Activated CD8-positive, alpha-beta memory T cell treated with anti-CD3 and anti-CD28 coated beads for 1 hour (primary cell): ENCODE data around the gene DIPK1C.

Source experiments
- DNase-seq, 2 donors: peaks; one replicate each; pipeline ENCODE4 v3.0.0-alpha.2; 2020; ENCODE audit warnings: low read depth in 1 of 2; ENCODE audit errors: extremely low read depth in 1 of 2

DIPK1C gene

DNA sequence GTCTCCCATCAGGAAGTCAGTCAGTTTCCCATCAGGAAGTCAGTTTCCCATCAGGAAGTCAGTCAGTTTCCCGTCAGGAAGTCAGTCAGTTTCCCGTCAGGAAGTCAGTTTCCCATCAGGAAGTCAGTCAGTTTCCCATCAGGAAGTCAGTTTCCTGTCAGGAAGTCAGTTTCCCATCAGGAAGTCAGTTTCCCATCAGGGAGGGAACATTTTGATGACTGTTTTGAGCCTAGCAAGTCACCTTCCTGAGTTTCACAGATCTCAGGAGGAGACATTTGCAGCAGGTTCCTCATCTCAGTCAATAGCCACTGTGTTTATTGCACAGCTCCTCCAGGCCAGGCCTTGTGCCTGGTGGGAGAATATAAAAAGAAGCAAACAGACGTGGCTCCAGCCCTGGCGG, 31.9 kb downstream of the DIPK1C start:
- no peak for DNase-seq

DNA sequence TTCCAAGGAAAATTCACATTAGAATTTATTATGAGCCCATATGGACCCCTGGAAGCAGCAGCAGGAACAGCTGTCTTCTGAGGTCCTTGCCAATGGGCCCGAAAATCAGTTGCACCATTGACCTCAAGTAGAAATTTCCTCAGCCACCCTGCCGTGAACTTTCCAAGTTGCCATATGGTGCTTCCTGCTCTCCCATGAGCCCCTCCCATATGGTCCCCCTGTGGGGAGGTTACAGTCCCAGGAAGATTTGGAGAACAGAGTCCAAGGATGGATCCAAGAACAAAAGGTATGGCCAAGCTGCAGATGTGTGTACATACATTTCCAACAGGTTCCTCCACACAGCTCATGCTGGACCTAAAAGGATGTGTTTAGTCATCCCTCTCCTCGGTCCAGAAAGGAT, 34.6 kb downstream of the DIPK1C start:
- no peak for DNase-seq

DNA sequence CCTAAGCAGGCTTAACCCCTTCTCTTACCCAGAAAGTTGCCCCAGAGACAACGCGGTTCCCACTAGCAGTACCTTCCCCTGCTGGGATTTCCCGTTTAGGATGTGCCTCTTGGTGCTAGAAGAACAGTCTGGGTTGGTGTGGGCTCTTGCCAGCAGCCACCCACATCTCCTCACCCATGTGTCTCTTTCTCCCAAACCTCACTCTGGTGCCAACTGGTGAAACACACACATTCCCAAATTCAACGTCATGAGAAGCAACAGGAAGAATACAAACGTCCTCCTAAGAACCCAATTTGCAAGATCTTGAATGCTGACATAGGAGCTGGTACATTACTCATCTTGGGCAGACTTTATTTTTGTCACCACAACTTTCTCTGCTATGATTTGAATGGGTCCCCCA, 36.2 kb downstream of the DIPK1C start:
- DNase-seq, result no peak

DNA sequence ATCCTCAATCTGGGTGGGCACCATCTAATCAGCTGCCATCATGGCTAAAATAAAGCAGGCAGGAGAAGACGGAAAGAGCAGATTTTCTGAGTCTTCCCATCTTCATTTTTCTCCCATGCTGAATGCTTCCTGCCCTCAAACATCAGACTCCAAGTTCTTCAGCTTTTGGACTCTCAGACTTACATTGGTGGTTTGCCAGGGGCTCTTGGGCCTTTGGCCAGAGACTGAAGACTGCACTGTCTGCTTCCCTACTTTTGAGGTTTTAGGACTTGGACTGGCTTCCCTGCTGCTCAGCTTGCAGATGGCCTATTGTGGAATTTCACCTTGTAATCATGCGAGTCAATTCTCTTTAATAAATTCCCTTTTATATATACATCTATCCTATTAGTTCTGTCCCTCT, 36.6 kb downstream of the DIPK1C start:
- no peak for DNase-seq

DNA sequence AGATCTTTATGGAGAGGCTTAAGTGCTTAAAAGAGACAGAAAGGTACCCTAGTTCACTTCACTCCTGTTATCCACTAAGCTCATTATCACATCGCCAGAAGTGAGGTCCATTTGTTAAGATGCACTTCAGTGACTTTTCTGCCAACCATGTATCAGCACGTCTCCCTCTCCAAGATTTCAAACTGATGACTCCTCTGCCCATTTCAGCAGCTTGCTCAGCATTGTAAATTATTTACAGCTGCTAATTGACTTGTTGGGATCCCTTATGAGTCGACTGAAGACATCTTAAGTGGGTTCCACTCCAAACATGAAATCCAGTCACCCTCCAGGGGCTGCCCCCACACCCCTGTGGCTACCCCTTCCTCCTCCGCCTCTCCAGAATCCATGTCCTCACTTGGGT, 37.3 kb downstream of the DIPK1C start:
- no peak for DNase-seq

DNA sequence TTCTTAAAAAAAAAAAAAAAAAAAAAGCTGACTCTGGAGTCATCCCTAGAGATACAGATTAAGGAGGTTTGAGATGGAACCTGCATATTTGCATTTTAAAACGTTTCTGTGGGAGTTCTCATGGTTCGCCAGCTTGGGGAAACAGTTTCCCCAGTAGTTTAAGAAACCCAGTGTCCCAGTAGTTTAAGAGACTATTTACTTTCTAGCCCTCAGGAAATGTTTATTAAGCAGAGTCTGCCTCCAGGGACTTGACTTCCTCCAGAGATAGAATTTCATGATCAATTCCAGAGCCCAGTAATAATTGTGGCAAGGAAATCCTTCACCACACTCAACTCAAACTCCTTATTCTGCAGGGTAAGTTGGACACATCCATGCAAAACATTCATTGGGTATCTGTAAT, 39.1 kb downstream of the DIPK1C start:
- no peak for DNase-seq

DNA sequence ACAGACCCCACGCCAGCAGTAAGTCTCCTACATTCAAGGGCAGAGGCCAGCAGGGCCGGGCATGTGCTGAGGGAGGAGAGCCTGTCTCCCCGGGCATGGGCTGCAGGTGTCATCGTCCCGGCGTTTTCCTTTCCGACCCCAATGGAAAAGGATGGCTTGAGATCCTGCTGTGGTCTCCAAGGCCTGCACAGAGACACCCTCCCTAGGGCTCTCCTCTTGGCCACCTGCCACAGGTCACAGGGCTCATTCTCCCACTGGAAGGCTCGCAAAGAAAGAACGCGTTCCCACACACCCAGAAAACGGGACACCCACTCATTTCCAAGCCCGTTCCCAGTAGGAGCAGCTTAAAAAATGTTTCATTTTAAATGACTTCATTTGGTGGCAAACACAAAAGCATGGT, 41.0 kb downstream of the DIPK1C start:
- DNase-seq, result no peak

DNA sequence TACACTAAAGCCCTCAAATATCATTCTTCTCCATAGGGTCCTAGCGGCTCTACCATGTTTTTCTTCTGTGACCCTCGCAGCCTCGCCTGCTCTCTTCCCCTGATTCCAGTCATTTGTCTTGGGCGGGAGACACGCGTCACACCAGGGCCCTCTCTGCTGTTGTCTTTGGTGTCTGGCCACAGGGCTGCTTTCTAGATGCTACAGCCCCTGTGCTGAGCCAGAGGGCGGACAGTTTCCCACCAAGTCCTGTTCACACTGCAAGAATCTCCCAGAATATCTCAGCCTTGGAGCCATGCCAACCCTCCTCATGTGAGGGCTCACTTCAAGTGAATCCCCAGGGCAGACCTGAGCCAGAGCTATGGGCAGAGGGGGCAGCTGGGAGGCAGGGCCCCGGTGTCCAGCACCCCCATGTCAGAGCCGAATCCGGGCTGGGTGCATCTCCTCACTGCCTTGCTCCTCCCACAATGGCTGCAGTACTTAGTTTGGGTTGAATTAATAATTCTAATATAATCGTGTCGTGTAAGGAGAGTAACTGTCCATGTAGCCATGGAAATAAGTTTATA, 42.1 kb downstream of the DIPK1C start:
- DNase-seq, result no peak

DNA sequence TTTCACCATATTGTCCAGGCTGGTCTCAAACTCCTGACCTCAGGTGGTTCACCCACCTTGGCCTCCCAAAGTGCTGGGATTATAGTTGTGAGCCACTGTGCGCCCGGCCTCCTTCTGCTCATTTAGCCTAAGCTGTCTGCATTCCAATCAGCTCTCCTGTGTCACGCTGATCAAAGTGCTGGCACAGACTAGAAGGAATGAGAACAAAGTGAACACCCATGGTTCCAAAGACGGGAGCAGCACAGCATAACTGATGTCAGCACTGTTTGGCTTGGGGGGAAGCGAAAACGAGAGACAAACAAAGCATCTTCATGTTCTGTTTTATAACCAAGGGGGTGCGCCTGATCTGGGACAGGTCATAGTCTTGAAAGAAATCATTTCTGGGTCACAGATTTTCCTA, 43.3 kb downstream of the DIPK1C start:
- DNase-seq, result no peak

DNA sequence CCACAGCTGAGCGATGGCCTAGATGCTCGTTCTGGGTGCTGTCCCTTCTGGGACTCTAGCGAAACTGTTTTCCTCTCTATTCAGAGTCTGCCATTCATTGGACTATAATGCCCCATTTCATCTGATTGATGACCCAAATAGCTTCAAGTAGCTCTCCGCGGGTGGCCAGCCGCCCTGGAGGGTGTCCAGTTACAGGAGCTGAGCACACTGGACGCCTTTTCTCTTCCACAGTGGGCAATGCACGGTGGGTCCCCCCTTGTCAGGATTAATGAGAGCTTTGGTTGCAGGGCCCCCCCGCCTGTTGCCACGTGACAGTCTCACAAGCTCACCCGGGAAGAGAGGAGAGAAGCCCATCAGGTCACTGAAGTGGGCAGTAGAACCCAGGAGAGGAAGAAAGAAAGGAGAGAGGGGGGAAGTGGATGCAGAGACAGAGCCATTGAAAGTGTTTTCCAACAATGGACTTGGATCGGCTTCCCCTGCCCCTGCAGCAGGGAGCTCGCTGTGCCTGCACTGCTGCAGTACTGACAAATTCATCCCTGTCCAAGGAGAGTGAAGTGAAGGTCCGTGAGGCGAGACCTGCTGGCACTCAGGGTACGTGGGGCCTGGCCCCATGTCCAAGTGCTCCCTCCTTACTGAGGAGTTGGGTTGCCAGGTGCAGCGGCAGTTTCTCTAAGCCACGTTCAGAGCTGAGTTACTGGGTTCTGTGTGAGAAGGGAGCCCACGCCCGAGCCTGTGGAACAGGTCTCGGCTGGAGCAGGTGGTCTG, 44.8 kb downstream of the DIPK1C start:
- no peak for DNase-seq

DNA sequence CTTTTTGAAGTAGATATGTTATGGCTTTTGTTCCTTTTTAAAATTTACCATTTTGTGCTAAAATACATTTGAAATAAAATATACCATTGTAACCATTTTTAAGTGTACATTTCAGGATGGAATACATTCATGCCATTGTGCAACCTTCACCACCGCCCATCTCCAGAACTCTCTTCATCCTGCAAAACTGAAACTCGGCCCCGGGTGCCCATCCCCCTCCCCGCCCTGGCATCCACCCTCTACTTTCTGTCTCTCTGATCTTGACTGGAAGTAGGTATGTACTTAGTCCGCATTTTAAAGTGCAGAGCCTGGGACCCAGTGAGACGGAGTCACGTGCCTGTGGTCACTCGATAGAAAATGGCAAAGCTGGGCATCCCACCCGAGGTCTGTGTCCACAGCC, 45.6 kb downstream of the DIPK1C start:
- DNase-seq, result no peak

DNA sequence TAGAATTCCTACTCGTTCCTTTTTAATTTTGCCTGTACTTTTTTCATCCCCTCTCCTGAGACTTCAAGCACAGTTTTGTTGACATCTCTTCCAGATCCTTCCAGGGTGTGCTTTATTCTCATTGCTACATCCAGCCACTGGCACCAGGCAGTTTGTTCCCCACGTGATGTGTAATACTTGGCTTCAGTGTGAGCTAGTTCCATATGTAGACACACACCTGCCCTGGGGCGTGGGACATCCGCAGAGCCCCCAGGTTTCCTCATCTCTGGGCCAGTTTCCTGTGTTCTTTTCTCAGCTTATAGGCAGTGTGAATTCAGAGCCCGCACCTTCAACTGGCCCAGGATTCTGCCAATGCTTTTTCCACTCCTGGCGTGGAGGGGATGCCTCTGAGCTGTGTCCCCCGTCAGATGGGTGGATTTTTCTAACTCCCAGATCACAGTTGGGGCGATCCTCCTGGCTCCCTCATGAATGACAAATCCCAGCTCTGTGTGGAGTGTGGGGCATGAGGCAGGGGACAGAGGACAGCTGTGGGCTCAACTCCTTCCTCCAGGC, 46.6 kb downstream of the DIPK1C start:
- no peak for DNase-seq

DNA sequence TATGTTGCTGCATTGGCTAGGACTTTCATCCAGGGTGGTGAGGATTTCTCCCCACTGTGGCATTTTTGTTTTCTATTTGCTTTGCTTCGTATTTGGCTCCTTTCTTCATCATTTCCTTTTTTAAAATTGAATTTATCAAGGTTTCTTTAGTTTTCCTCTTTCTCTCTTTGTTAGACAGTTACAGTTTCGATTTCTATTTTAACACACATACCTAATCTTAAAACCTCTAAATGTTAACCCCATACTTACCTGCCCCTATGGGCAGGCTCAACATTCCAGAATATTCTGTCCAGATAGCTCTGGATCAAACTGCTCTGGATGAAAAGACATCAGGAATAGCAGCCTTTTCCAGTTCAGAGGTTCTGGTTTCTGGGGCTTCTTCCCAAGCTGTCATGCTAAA, 49.2 kb downstream of the DIPK1C start:
- DNase-seq, result no peak

DNA sequence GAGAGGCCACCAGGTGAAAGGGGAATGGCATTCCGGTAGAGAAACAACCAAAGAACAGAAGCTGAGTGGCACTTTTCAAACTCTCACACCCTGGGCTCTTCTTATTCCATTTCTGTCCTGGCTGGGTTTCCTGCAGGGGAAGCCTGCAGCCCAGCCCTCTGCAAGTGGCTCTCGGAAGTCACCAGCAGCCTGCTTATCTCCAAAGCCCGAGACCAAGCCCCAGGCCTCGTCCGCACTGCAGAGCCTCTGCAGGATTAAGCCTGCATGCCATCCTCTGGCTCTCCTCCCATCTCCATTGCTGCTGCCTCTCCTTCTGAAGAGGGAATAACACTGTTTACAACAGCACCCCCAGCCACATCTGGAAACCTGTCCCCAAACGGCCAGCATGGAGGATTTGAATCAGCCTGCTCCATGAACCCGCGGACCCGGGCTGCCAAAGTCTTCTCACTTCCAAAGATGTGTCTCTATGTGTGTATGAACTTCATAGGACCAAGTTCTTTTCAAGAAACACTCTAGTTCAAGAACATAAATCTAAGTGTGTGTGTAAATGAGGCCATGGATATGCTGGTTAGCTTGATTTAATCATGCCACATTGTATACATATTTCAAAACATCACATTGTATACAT, 54.2 kb downstream of the DIPK1C start:
- DNase-seq, result no peak

DNA sequence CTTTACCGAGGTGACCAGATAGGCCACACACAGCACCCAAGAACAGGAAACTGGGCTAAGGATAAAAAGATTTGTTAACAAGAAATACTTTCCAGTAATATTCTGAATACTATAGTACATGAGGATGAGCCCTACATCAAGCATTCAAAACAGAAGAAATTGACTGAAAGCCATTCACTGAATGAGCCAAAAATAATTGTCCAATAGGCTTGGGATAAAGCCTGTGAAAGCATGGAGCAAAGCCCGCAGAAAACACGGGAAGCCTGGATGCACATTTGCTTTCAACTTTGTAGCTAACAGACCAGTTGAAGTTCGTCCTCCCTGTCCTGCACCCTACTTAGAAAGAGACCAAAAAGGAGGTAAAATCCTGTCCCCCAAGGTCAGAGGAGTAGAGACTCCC, 56.3 kb downstream of the DIPK1C start:
- DNase-seq, result no peak

DNA sequence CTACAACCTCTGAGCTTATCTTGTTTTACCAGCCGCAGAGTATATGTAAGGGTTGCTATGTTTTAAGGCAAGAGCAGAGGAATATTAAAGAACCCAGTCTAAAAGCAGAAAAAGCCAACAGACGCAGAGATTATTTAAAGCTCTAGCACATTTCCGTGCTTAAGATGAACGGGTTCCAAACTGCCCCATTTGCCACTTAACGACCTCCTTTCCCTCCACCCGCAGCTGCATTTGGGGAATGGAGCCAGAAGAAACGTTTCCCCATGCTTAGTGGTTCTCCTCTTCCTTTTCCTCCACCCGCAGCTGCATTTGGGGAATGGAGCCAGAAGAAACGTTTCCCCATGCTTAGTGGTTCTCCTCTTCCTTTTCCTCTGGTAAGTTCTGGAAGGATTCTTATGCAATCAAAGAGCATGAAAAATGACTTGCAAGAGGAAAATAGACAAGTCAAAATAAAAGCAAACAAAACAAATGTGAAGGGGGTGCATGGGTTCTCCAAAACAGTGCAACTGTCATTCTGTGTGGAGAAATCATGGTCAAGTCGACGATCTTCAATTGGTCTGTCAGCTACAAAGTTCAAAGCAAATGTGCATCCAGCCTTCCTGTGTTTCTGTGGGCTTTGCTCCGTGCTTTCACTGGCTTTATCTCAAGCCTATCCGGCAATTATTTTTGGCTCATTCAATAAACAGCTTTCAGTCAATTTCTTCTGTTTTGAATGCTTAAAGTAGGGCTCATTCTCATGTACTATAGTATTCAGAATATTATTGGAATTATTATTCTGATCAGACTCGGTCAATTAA, 57.8 kb downstream of the DIPK1C start:
- no peak for DNase-seq

DNA sequence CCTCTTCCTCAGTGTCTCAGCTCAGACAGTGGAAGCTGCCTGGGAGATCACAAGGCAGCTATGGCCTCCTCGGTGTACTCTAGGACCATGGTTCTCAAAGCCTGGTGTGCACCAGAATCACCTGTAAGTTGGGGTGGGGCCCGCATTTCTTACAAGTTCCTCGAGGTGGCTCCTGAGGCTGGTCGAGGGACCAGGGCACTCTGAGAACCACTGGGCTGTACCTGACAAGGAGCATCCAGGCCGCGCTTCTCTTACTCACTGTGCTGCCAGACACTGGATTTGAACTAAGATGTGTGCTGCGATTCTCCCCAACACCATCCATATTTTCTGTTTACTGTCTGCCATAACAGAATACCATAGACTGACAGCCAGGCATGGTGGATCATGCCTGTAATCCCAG, 59.5 kb downstream of the DIPK1C start:
- DNase-seq, result no peak

DNA sequence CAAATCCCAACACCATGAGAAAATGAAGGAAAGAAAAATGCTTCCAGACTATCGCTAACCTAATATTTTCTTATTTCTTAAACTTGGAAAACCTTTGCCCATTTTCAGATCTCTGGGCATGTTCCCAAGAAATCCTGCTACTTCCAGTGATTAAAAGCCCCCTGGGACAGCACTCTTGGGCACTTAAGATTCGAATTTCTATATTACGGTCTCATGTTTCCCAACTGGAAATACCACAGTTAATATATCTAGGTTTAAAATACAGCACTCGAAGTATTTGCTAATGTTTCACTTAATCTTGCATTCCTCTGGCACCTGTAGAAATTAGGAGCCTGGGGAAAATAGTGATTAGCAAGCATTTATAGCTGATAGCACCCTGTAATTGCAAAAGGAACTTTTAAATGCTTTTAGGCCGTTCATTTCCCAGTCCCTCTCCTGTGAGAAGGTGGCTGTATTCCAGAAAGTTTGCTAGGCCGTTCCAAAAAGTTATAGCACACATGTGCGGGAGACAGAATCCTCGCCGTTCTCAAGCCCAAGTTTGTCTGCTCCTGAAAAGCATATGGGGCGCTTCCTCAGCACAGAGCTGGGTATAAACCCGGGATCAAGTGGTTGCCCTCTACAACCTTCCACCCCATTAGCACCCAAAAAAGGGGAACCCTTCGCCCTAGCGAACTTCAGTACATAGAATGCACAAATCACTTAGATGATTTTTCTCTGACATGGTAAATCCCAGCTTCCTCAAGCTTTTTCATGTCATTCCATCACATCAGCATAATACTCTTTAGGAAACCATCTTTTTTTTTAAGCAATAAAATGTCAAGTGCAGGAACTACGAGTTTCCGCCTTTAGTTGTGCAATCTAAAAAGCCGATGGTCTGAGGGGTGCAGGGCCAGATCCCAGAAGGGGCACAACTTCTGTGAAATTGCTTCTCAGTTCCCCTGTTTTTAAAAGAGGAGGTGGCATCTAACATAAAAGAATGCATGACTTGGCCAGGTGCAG, 60.6 kb downstream of the DIPK1C start:
- DNase-seq, result no peak

DNA sequence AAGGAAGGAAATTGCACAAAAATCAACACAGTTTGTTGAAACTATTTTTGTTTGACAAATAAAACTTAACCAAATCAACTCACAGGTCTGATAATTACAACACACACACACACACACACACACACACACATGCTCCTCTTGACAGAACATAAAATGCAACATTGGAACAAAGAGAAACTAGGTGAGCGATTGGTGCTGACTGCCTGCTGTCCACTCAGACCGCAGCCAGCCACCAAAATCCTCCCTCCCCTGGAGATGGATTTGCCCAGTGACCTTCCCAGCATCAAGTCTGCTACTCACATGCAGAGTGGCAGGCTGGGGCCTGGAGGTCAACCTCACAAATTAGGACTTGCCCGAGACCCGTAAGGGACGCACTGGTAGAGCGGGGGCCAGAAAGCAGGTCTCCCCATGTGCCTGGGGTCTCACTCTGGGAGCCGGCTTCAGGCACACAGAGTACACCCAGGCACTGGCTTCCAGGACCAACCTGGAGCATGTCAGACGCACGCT, 61.4 kb downstream of the DIPK1C start:
- DNase-seq, result no peak

DNA sequence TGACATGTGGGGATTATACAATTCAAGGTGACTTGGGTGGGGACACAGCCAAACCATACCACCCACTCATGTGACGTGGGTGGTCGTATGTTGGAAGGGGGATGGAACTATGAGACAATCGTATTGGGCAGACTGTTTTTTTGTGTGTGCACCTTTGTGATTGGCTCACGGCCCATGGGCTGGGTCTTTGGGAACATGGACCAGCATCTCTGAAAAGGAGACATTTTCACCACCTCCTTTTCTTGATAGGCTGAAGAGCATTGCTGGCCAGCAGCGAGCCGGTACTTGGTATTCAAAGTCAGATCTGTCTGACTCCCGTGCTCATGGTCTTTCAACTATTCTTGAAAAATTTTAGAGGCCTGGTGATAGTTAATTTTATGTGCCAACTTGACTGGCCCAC, 62.1 kb downstream of the DIPK1C start:
- DNase-seq, result no peak
